ENCODE measurements around the gene PLXDC1. TPM values are rescaled to one million over a fixed set of nuclear protein-coding genes. Genes with fewer than 3 reads are reported as not detected.

The PLXDC1 gene
- total and polyA plus RNA-seq, 2 experiments from 2014 or later, result 0.28 to 0.91 TPM

DNA sequence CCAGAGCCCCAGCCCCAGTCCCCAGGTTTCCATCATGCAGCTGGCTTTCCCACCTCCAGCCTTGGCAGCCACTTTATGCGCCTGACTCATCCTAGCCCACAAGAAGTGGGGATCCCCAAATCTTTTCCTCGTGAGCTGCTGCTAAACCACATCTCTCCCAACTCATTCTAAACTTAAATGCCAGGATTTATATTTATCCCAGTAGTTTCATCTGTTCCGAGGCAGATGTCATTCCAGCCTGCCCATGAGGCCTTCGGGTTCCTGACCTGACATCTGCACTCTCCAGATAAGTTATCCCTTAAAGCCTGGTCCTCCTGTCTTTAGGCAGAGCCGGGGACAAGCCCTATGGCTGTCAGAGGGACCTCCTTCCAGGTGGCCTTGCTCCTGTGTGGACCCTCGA is 16.6 kb downstream of the PLXDC1 start:
- Histone ChIP-seq H4K20me1 (replicated peaks; ENCODE audit: insufficient read depth) (no peaks in the 10 kb centered on the region), H3F3A (replicated peaks; ENCODE audit: low read depth) (no peaks in the 10 kb centered on the region), H3K9me2 (ENCODE audit: insufficient read depth) (no peaks in the 10 kb centered on the region), H3K36me3 (ENCODE audit: insufficient read depth) (no peaks in the 10 kb centered on the region), H3K79me2 (replicated peaks; ENCODE audit: insufficient read depth) (no peaks in the 10 kb centered on the region), H3K4me2 (no peak overlapping the region), H3K4me3 (no peak overlapping the region), H2AFZ (no peak overlapping the region), H3K4me1 (ENCODE audit: insufficient read depth) (no peaks in the 10 kb centered on the region), H3K27me3 (ENCODE audit: insufficient read depth) (no peaks in the 10 kb centered on the region), H3K27ac (ENCODE audit: low read depth) (no peak overlapping the region)
- no peaks in the 10 kb centered on the region for H3K36me3 Mint-ChIP-seq (ENCODE audit: low read depth)
- ATAC-seq (no peak), DNase-seq (ENCODE audit: low spot score) (no peak)
- H3K27me3 Mint-ChIP-seq (ENCODE audit: insufficient read depth, low read depth, poor library complexity), result peaks cover 15% of the 10 kb centered on the region
- no peak overlapping the region for H3K27ac Mint-ChIP-seq
- H3K9me3 Mint-ChIP-seq, result peaks cover 3% of the 10 kb centered on the region; the same call in 1 of the 3 replicates
- TF ChIP-seq JUNB (IDR thresholded peaks at IDR 0.05; ENCODE audit: unreplicated experiment) (no peak), STAT1 (IDR thresholded peaks at IDR 0.05; ENCODE audit: unreplicated experiment) (no peak), NANOG (IDR thresholded peaks at IDR 0.05; ENCODE audit: borderline replicate concordance) (no peak), CREB1 (CRISPR knock-in tag; IDR thresholded peaks at IDR 0.05; ENCODE audit: low read depth) (no peak), EZH2 (IDR thresholded peaks at IDR 0.05; ENCODE audit: low read depth, unreplicated experiment) (no peak), ZNF331 (CRISPR knock-in tag; IDR thresholded peaks at IDR 0.05; ENCODE audit: low read depth) (no peak), POLR2AphosphoS5 (IDR thresholded peaks at IDR 0.05; ENCODE audit: low read depth) (no peak)
- TF ChIP-seq, protein P1, sequence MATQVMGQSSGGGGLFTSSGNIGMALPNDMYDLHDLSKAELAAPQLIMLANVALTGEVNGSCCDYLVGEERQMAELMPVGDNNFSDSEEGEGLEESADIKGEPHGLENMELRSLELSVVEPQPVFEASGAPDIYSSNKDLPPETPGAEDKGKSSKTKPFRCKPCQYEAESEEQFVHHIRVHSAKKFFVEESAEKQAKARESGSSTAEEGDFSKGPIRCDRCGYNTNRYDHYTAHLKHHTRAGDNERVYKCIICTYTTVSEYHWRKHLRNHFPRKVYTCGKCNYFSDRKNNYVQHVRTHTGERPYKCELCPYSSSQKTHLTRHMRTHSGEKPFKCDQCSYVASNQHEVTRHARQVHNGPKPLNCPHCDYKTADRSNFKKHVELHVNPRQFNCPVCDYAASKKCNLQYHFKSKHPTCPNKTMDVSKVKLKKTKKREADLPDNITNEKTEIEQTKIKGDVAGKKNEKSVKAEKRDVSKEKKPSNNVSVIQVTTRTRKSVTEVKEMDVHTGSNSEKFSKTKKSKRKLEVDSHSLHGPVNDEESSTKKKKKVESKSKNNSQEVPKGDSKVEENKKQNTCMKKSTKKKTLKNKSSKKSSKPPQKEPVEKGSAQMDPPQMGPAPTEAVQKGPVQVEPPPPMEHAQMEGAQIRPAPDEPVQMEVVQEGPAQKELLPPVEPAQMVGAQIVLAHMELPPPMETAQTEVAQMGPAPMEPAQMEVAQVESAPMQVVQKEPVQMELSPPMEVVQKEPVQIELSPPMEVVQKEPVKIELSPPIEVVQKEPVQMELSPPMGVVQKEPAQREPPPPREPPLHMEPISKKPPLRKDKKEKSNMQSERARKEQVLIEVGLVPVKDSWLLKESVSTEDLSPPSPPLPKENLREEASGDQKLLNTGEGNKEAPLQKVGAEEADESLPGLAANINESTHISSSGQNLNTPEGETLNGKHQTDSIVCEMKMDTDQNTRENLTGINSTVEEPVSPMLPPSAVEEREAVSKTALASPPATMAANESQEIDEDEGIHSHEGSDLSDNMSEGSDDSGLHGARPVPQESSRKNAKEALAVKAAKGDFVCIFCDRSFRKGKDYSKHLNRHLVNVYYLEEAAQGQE (IDR thresholded peaks at IDR 0.05; ENCODE audit: unreplicated experiment), result no peak
- TF ChIP-seq, protein P2, sequence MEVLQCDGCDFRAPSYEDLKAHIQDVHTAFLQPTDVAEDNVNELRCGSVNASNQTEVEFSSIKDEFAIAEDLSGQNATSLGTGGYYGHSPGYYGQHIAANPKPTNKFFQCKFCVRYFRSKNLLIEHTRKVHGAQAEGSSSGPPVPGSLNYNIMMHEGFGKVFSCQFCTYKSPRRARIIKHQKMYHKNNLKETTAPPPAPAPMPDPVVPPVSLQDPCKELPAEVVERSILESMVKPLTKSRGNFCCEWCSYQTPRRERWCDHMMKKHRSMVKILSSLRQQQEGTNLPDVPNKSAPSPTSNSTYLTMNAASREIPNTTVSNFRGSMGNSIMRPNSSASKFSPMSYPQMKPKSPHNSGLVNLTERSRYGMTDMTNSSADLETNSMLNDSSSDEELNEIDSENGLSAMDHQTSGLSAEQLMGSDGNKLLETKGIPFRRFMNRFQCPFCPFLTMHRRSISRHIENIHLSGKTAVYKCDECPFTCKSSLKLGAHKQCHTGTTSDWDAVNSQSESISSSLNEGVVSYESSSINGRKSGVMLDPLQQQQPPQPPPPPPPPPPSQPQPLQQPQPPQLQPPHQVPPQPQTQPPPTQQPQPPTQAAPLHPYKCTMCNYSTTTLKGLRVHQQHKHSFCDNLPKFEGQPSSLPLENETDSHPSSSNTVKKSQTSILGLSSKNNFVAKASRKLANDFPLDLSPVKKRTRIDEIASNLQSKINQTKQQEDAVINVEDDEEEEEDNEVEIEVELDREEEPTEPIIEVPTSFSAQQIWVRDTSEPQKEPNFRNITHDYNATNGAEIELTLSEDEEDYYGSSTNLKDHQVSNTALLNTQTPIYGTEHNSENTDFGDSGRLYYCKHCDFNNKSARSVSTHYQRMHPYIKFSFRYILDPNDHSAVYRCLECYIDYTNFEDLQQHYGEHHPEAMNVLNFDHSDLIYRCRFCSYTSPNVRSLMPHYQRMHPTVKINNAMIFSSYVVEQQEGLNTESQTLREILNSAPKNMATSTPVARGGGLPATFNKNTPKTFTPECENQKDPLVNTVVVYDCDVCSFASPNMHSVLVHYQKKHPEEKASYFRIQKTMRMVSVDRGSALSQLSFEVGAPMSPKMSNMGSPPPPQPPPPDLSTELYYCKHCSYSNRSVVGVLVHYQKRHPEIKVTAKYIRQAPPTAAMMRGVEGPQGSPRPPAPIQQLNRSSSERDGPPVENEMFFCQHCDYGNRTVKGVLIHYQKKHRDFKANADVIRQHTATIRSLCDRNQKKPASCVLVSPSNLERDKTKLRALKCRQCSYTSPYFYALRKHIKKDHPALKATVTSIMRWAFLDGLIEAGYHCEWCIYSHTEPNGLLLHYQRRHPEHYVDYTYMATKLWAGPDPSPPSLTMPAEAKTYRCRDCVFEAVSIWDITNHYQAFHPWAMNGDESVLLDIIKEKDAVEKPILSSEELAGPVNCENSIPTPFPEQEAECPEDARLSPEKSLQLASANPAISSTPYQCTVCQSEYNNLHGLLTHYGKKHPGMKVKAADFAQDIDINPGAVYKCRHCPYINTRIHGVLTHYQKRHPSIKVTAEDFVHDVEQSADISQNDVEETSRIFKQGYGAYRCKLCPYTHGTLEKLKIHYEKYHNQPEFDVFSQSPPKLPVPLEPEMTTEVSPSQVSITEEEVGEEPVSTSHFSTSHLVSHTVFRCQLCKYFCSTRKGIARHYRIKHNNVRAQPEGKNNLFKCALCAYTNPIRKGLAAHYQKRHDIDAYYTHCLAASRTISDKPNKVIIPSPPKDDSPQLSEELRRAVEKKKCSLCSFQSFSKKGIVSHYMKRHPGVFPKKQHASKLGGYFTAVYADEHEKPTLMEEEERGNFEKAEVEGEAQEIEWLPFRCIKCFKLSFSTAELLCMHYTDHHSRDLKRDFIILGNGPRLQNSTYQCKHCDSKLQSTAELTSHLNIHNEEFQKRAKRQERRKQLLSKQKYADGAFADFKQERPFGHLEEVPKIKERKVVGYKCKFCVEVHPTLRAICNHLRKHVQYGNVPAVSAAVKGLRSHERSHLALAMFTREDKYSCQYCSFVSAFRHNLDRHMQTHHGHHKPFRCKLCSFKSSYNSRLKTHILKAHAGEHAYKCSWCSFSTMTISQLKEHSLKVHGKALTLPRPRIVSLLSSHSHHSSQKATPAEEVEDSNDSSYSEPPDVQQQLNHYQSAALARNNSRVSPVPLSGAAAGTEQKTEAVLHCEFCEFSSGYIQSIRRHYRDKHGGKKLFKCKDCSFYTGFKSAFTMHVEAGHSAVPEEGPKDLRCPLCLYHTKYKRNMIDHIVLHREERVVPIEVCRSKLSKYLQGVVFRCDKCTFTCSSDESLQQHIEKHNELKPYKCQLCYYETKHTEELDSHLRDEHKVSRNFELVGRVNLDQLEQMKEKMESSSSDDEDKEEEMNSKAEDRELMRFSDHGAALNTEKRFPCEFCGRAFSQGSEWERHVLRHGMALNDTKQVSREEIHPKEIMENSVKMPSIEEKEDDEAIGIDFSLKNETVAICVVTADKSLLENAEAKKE (CRISPR knock-in tag; IDR thresholded peaks at IDR 0.05), result no peak
- TF ChIP-seq, protein P3, sequence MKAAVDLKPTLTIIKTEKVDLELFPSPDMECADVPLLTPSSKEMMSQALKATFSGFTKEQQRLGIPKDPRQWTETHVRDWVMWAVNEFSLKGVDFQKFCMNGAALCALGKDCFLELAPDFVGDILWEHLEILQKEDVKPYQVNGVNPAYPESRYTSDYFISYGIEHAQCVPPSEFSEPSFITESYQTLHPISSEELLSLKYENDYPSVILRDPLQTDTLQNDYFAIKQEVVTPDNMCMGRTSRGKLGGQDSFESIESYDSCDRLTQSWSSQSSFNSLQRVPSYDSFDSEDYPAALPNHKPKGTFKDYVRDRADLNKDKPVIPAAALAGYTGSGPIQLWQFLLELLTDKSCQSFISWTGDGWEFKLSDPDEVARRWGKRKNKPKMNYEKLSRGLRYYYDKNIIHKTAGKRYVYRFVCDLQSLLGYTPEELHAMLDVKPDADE (IDR thresholded peaks at IDR 0.05), result no peak
- TF ChIP-seq, protein P4, sequence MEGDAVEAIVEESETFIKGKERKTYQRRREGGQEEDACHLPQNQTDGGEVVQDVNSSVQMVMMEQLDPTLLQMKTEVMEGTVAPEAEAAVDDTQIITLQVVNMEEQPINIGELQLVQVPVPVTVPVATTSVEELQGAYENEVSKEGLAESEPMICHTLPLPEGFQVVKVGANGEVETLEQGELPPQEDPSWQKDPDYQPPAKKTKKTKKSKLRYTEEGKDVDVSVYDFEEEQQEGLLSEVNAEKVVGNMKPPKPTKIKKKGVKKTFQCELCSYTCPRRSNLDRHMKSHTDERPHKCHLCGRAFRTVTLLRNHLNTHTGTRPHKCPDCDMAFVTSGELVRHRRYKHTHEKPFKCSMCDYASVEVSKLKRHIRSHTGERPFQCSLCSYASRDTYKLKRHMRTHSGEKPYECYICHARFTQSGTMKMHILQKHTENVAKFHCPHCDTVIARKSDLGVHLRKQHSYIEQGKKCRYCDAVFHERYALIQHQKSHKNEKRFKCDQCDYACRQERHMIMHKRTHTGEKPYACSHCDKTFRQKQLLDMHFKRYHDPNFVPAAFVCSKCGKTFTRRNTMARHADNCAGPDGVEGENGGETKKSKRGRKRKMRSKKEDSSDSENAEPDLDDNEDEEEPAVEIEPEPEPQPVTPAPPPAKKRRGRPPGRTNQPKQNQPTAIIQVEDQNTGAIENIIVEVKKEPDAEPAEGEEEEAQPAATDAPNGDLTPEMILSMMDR (conservative IDR thresholded peaks at IDR 0.05; ENCODE audit: low read depth in 2 of 2), result no peak
- H3K4me1 Mint-ChIP-seq, result peaks cover 8% of the 10 kb centered on the region; the same call in 2 of the 3 replicates
- H3K4me3 Mint-ChIP-seq, result no peak overlapping the region
